Lower leg skin (tissue), 4 donors: ENCODE measurements around the gene TET2. TPM values are rescaled to one million over a fixed set of nuclear protein-coding genes. Genes with fewer than 3 reads are reported as not detected.

Experiments
- DNase-seq, 2 donors: peaks; one replicate each; pipeline ENCODE4 v3.0.0-alpha.2; 2019; ENCODE audit warnings: low spot score in 2 of 2
- H3K4me3 ChIP-seq: fragments of 200-600 bp; sonication (generic); 2 replicates; pipeline ENCODE4 v1.5.1; 2017; ENCODE audit warnings: mild to moderate bottlenecking, low read depth; ENCODE audit not compliant: poor library complexity, severe bottlenecking
- POLR2A ChIP-seq, 2 donors: fragments of 450-650 bp; IDR thresholded peaks; one replicate each; pipeline ENCODE4 v1.6.1; 2016 to 2017; ENCODE audit warnings: antibody characterized with exemption in 2 of 2, mild to moderate bottlenecking in 1 of 2, moderate library complexity in 1 of 2
- whole genome bisulfite sequencing, 2 donors: methylation state at CpG; one replicate each; pipeline ENCODE4 v1.1.5; 2018; 5-methylcytosine and 5-hydroxymethylcytosine counted together
- intact Hi-C: fragments of 100-400 bp; cut with DNase I; formaldehyde crosslinking; loops from one replicate; pipeline ENCODE4 v1.15.0; 2023; ENCODE audit warnings: low total_unique reads
- total RNA-seq, 4 donors: library from RNA; depleted of rRNA; stranded (reverse); fragments of >200 nt; gene quantifications; one replicate each; pipeline ENCODE4 v1.1.0, GENCODE V29; 2016
- TF ChIP-seq, protein P1 (sequence below), 3 donors: fragments of 450-650 bp; IDR thresholded peaks; one replicate each; pipeline ENCODE4 v1.5.1; 2016; ENCODE audit warnings: antibody characterized with exemption in 3 of 3, mild to moderate bottlenecking in 3 of 3, moderate library complexity in 2 of 3

Gene TET2
- total RNA-seq, 4 donors from 2014 or later = 31.0 to 36.0 (median 32.8) TPM

DNA sequence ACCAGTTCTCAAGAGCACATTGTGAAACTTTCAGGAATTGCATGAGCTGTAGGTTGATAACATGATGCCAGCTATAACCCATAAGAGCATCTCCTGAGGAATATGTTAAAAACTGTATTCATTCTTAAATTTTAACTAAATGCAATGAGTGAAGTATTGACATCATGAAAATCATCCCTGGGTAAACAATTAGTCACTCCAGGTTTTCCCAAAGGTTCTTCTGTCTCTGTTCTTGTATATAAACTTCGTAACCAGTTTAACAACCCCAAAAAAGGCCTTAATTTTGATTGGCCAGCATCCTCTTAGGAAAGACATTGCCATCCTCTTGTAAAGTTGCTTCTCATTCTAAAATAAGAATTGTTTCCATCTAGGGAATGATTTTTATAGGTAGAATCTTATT, 80.4 kb downstream of the TET2 start:
- no peak for DNase-seq
- H3K4me3 ChIP-seq = no peak overlapping the region
- 88 to 93% methylated on average over 1 of the region's 1 CpG for WGBS, 2 donors
- no peak for TF ChIP-seq POLR2A (IDR thresholded peaks at IDR 0.05)
- TF ChIP-seq, protein P1, sequence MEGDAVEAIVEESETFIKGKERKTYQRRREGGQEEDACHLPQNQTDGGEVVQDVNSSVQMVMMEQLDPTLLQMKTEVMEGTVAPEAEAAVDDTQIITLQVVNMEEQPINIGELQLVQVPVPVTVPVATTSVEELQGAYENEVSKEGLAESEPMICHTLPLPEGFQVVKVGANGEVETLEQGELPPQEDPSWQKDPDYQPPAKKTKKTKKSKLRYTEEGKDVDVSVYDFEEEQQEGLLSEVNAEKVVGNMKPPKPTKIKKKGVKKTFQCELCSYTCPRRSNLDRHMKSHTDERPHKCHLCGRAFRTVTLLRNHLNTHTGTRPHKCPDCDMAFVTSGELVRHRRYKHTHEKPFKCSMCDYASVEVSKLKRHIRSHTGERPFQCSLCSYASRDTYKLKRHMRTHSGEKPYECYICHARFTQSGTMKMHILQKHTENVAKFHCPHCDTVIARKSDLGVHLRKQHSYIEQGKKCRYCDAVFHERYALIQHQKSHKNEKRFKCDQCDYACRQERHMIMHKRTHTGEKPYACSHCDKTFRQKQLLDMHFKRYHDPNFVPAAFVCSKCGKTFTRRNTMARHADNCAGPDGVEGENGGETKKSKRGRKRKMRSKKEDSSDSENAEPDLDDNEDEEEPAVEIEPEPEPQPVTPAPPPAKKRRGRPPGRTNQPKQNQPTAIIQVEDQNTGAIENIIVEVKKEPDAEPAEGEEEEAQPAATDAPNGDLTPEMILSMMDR (IDR thresholded peaks at IDR 0.05) = no peak
- intact Hi-C loops = no loop called here

DNA sequence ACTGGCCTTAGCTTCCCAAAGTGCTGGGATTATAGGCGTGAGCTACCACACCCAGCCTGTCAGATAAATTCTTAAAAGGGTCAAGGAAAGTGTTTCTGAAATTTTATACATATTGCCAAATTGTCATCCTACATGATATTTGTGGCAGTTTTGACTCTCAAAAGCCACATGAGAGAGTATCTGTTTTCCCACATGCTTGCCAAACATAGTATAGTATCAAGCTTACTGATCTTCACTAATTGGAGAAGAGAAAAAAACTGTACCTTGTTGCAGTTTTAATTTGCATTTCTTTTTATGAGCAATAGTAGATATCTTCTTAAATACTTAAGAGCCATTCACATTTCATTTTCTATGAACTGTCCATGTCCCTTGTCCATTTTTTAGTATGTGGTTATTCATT, 83.6 kb downstream of the TET2 start:
- no peak overlapping the region for H3K4me3 ChIP-seq
- no peak for TF ChIP-seq POLR2A (IDR thresholded peaks at IDR 0.05)
- TF ChIP-seq, protein P1 (IDR thresholded peaks at IDR 0.05) = no peak
- intact Hi-C loops = no loop called here
- 89 to 91% methylated on average over 1 of the region's 1 CpG for WGBS, 2 donors
- DNase-seq = no peak

DNA sequence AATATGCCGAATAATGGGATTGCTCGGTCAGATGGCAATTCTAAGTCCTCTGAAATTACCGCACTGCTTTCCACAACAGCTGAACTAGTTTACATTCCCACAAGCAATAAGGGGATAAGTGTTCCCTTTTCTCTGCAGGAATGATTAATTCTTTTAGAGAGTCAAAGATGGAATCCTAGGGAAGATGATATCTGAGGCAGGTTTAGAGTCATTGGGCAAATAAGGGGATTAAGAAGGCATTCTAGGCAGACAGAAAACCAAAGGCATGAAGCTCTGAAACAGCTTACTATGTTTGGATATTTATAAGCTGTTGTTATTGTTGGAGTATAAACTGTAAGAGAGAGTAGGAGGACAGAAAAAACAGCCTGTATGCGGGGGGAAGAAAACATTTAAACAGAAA, 85.7 kb downstream of the TET2 start:
- no peak for DNase-seq
- 94% methylated on average over 4 of the region's 4 CpGs for WGBS, 2 donors
- intact Hi-C loops = no loop called here
- H3K4me3 ChIP-seq = no peak overlapping the region
- TF ChIP-seq, protein P1 (IDR thresholded peaks at IDR 0.05) = no peak
- no peak for TF ChIP-seq POLR2A (IDR thresholded peaks at IDR 0.05)

DNA sequence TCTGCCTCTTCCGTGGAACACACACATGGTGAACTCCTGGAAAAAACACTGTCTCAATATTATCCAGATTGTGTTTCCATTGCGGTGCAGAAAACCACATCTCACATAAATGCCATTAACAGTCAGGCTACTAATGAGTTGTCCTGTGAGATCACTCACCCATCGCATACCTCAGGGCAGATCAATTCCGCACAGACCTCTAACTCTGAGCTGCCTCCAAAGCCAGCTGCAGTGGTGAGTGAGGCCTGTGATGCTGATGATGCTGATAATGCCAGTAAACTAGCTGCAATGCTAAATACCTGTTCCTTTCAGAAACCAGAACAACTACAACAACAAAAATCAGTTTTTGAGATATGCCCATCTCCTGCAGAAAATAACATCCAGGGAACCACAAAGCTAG, 87.9 kb downstream of the TET2 start:
- TF ChIP-seq POLR2A (IDR thresholded peaks at IDR 0.05) = no peak
- 86 to 88% methylated on average over 4 of the region's 4 CpGs for WGBS, 2 donors
- H3K4me3 ChIP-seq = no peak overlapping the region
- no peak for DNase-seq
- intact Hi-C loops = no loop called here

DNA sequence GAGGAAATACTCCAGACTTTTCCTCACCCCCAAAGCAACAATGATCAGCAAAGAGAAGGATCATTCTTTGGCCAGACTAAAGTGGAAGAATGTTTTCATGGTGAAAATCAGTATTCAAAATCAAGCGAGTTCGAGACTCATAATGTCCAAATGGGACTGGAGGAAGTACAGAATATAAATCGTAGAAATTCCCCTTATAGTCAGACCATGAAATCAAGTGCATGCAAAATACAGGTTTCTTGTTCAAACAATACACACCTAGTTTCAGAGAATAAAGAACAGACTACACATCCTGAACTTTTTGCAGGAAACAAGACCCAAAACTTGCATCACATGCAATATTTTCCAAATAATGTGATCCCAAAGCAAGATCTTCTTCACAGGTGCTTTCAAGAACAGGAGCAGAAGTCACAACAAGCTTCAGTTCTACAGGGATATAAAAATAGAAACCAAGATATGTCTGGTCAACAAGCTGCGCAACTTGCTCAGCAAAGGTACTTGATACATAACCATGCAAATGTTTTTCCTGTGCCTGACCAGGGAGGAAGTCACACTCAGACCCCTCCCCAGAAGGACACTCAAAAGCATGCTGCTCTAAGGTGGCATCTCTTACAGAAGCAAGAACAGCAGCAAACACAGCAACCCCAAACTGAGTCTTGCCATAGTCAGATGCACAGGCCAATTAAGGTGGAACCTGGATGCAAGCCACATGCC, 89.7 kb downstream of the TET2 start:
- no peak overlapping the region for H3K4me3 ChIP-seq
- no peak for TF ChIP-seq POLR2A (IDR thresholded peaks at IDR 0.05)
- TF ChIP-seq, protein P1 (IDR thresholded peaks at IDR 0.05) = no peak
- DNase-seq = no peak
- 93 to 94% methylated on average over 4 of the region's 4 CpGs for WGBS, 2 donors
- intact Hi-C loops = no loop called here

DNA sequence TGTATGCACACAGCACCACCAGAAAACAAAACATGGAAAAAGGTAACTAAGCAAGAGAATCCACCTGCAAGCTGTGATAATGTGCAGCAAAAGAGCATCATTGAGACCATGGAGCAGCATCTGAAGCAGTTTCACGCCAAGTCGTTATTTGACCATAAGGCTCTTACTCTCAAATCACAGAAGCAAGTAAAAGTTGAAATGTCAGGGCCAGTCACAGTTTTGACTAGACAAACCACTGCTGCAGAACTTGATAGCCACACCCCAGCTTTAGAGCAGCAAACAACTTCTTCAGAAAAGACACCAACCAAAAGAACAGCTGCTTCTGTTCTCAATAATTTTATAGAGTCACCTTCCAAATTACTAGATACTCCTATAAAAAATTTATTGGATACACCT, 90.2 kb downstream of the TET2 start:
- H3K4me3 ChIP-seq = no peak overlapping the region
- intact Hi-C loops = no loop called here
- WGBS, 2 donors = 93 to 97% methylated on average over 2 of the region's 2 CpGs
- DNase-seq = no peak
- TF ChIP-seq, protein P1 (IDR thresholded peaks at IDR 0.05) = no peak
- no peak for TF ChIP-seq POLR2A (IDR thresholded peaks at IDR 0.05)
